HepG2 (cell line): ENCODE measurements around the gene PCSK2. TPM values are rescaled to one million over a fixed set of nuclear protein-coding genes. Genes with fewer than 3 reads are reported as not detected.

Experiments
- ATAC-seq: fragments of 200-7000 bp; cut with Tn5 transposase; 3 replicates; pipeline ENCODE4 v1.9.1; 2020; ENCODE audit warnings: mild to moderate bottlenecking, moderate library complexity
- BruUV-seq: library from RNA; stranded (reverse); fragments of 400-500 nt; replicated peaks from 2 replicates; lab custom pipeline; 2021; lab: Mats Ljungman, UMichigan
- CTCF ChIA-PET: fragments of 300-600 bp; formaldehyde crosslinking; extraction: SDS; loops from one replicate; lab custom pipeline; 2021; ENCODE audit warnings: low total read pairs, inconsistent platforms, low intra/inter-chr PET ratio; lab: Yijun Ruan, JAX
- POLR2A ChIA-PET: fragments of 350-600 bp; sonication (Branson Sonifier 250); formaldehyde crosslinking; loops from one replicate; lab custom pipeline; 2020; ENCODE audit warnings: antibody characterized with exemption, inconsistent platforms; lab: Yijun Ruan, JAX
- DNase-seq: peaks from one replicate; pipeline ENCODE4 v3.0.0-alpha.2; 2015; ENCODE audit warnings: low spot score
- FAIRE-seq: peaks from 3 replicates; lab custom pipeline; 2011; peaks lifted over from hg19 to GRCh38; lab: Jason Lieb, UNC
- H2AFZ ChIP-seq: one replicate; pipeline ENCODE4 v1.6.1; 2011; ENCODE audit warnings: low read length, inconsistent platforms
- H3K27ac ChIP-seq: fragments of 300-600 bp; 3 replicates; pipeline ENCODE4 v1.8.0; 2011; ENCODE audit warnings: mixed run types, mild to moderate bottlenecking, mixed read lengths, low read length, inconsistent platforms; ENCODE audit not compliant: insufficient read depth; ENCODE audit errors: extremely low read length
- H3K27me3 ChIP-seq, 2 experiments: fragments of 200-600 bp in 1 of 2; 2 replicates in 1 of 2; 3 replicates in 1 of 2; pipeline versions ENCODE4 v1.6.0 to v1.8.0; 2011; ENCODE audit warnings: low read length in 2 of 2, mild to moderate bottlenecking in 2 of 2, moderate library complexity in 2 of 2, inconsistent platforms in 1 of 2; ENCODE audit not compliant: insufficient read depth in 2 of 2, control insufficient read depth in 1 of 2
- H3K36me3 ChIP-seq, 2 experiments: fragments of 200-600 bp in 1 of 2; replicated peaks in 1 of 2; 2 replicates in 1 of 2; 3 replicates in 1 of 2; pipeline versions ENCODE4 v1.5.1 to v1.8.0; 2011; ENCODE audit warnings: low read length in 2 of 2, inconsistent platforms in 1 of 2; ENCODE audit not compliant: insufficient read depth in 2 of 2, control insufficient read depth in 1 of 2
- H3K4me1 ChIP-seq: 2 replicates; pipeline ENCODE4 v1.5.1; 2012; ENCODE audit warnings: low read length, inconsistent platforms; ENCODE audit not compliant: insufficient read depth
- H3K4me2 ChIP-seq: 2 replicates; pipeline ENCODE4 v1.6.0; 2011; ENCODE audit warnings: low read depth, low read length, inconsistent platforms
- H3K4me3 ChIP-seq, 3 experiments: fragments of 200-600 bp in 1 of 3; sonication (generic), shearing (Covaris generic) in 1 of 3; replicated peaks in 1 of 3; 2 replicates each; pipeline ENCODE4 v1.5.1; 2011 to 2016; ENCODE audit warnings: low read length in 3 of 3, inconsistent platforms in 2 of 3, low read depth in 2 of 3, mild to moderate bottlenecking in 2 of 3, control low read depth in 1 of 3, mixed read lengths in 1 of 3; ENCODE audit not compliant: insufficient read depth in 1 of 3
- H3K79me2 ChIP-seq: one replicate; pipeline ENCODE4 v1.6.1; 2011; ENCODE audit warnings: low read length, inconsistent platforms; ENCODE audit not compliant: insufficient read depth
- H3K9ac ChIP-seq: 2 replicates; pipeline ENCODE4 v1.6.0; 2011; ENCODE audit warnings: mild to moderate bottlenecking, low read depth, low read length, inconsistent platforms; ENCODE audit not compliant: insufficient read depth
- H3K9me3 ChIP-seq: 2 replicates; pipeline ENCODE4 v1.5.1; 2012; ENCODE audit warnings: mild to moderate bottlenecking, low read length
- H4K20me1 ChIP-seq: 2 replicates; pipeline ENCODE4 v1.6.0; 2011; ENCODE audit warnings: inconsistent platforms, mild to moderate bottlenecking, low read length, moderate library complexity; ENCODE audit not compliant: insufficient read depth
- ARHGAP35 ChIP-seq: sonication (generic); formaldehyde crosslinking; IDR thresholded peaks from 2 replicates; pipeline ENCODE4 v1.9.0; 2022; ENCODE audit warnings: mild to moderate bottlenecking, inconsistent platforms, moderate library complexity, missing genetic modification reagents, borderline replicate concordance
- FOXK2 ChIP-seq: fragments of 450-650 bp; IDR thresholded peaks from 2 replicates; pipeline ENCODE4 v1.6.1; 2016
- MEF2D ChIP-seq: sonication (generic); formaldehyde crosslinking; IDR thresholded peaks from 2 replicates; pipeline ENCODE4 v1.5.1; 2020; ENCODE audit warnings: mild to moderate bottlenecking, missing genetic modification reagents
- MTF1 ChIP-seq: sonication (generic); formaldehyde crosslinking; IDR thresholded peaks from 2 replicates; pipeline ENCODE4 v1.5.0; 2020; ENCODE audit warnings: missing genetic modification reagents
- MZF1 ChIP-seq: sonication (generic); formaldehyde crosslinking; IDR thresholded peaks from 2 replicates; pipeline ENCODE4 v1.8.1; 2023; ENCODE audit warnings: mild to moderate bottlenecking, missing genetic modification reagents, borderline replicate concordance
- SIX1 ChIP-seq: sonication (generic); formaldehyde crosslinking; IDR thresholded peaks from 2 replicates; pipeline ENCODE4 v1.4.0; 2020; ENCODE audit warnings: missing genetic modification reagents, borderline replicate concordance
- SYNCRIP ChIP-seq: fragments of 200-400 bp; formaldehyde crosslinking; IDR thresholded peaks from 2 replicates; pipeline ENCODE4 v1.6.1; 2018; ENCODE audit warnings: mild to moderate bottlenecking, low read depth, low read length; ENCODE audit not compliant: insufficient read depth
- XBP1 ChIP-seq: sonication (generic); formaldehyde crosslinking; IDR thresholded peaks from 2 replicates; pipeline ENCODE4 v1.5.0; 2020; ENCODE audit warnings: missing genetic modification reagents
- ZNF484 ChIP-seq: sonication (generic); formaldehyde crosslinking; IDR thresholded peaks from 2 replicates; pipeline ENCODE4 v1.5.1; 2020; ENCODE audit warnings: mild to moderate bottlenecking, low read depth, missing genetic modification reagents, borderline replicate concordance
- ZNF720 ChIP-seq: sonication (generic); formaldehyde crosslinking; IDR thresholded peaks from 2 replicates; pipeline ENCODE4 v1.4.0; 2020; ENCODE audit warnings: missing genetic modification reagents
- WGBS: methylation state at CpG from one replicate; pipeline ENCODE4 v1.1.6; 2017; ENCODE audit warnings: low lambda C conversion rate; 5-methylcytosine and 5-hydroxymethylcytosine counted together
- in situ Hi-C: cut with HindIII; loops from 2 replicates; pipeline ENCODE4 v1.10.0; 2017; ENCODE audit warnings: low pct_unique_long_range_greater_than_20kb; ENCODE audit not compliant: extremely low pct_ligation_motif_present
- intact Hi-C: fragments of 100-400 bp; cut with micrococcal nuclease; formaldehyde crosslinking; loops from one replicate; pipeline ENCODE4 v1.10.0; 2022; ENCODE audit not compliant: unreplicated experiment
- polyA plus RNA-seq, 8 experiments: library from polyadenylated mRNA; depleted of rRNA in 3 of 8; stranded (reverse) in 7 of 8; unstranded in 1 of 8; fragments of >200 nt; fragmentation: Illumina TruSeq in 4 of 8; extraction: Trizol in 4 of 8; gene quantifications; 2 replicates each; pipeline versions ENCODE4 v1.2.1 to v1.2.3, GENCODE V29; 2011 to 2016; ENCODE audit warnings: low read depth in 4 of 8, missing spikeins in 1 of 8, mixed read lengths in 1 of 8; ENCODE audit not compliant: insufficient read depth in 1 of 8
- total RNA-seq, 5 experiments: library from RNA; depleted of rRNA; stranded (reverse); fragments of >200 nt; fragmentation: Illumina TruSeq; extraction: Trizol; gene quantifications; 2 replicates each; pipeline ENCODE4 v1.2.3, GENCODE V29; 2016; ENCODE audit warnings: low read depth in 1 of 5
- TF ChIP-seq, protein P1 (sequence below): sonication (generic); formaldehyde crosslinking; IDR thresholded peaks from 2 replicates; pipeline ENCODE4 v1.4.0; 2020; ENCODE audit warnings: missing genetic modification reagents, borderline replicate concordance

PCSK2 gene
- total and polyA plus RNA-seq, 2 of the 13 experiments (the other 11 are each of a cell fraction or from before 2014, with no cell fraction given): not detected

GRCh38 chr20:17326096-17326495 lies 99.3 kb downstream of the PCSK2 start:
- Histone ChIP-seq H3K9me3 (no peaks in the 10 kb centered on the region), H3K9ac (no peak overlapping the region), H3K36me3 (no peaks in the 10 kb centered on the region), H4K20me1 (no peaks in the 10 kb centered on the region), H3K27ac (no peak overlapping the region), H3K4me3 (no peak overlapping the region), H3K79me2 (no peaks in the 10 kb centered on the region), H2AFZ (no peak overlapping the region), H3K27me3 (peaks cover 1 to 12% of the 10 kb centered on the region in 2 experiments; a peak in 2 of 5 replicates), H3K4me2 (no peak overlapping the region), H3K4me1 (no peaks in the 10 kb centered on the region)
- ATAC-seq (no peak), DNase-seq (no peak), FAIRE-seq (no peak)
- intact Hi-C loops (no loop called here), in situ Hi-C loops (no loop called here)
- no peak for TF ChIP-seq MTF1
- TF ChIP-seq SYNCRIP: no peak
- no peak for TF ChIP-seq ARHGAP35 (CRISPR knock-in tag)
- TF ChIP-seq, protein P1, sequence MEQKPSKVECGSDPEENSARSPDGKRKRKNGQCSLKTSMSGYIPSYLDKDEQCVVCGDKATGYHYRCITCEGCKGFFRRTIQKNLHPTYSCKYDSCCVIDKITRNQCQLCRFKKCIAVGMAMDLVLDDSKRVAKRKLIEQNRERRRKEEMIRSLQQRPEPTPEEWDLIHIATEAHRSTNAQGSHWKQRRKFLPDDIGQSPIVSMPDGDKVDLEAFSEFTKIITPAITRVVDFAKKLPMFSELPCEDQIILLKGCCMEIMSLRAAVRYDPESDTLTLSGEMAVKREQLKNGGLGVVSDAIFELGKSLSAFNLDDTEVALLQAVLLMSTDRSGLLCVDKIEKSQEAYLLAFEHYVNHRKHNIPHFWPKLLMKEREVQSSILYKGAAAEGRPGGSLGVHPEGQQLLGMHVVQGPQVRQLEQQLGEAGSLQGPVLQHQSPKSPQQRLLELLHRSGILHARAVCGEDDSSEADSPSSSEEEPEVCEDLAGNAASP (CRISPR knock-in tag): no peak
- TF ChIP-seq ZNF720 (CRISPR knock-in tag): no peak
- TF ChIP-seq FOXK2: no peak
- TF ChIP-seq MZF1 (CRISPR knock-in tag): no peak
- TF ChIP-seq SIX1 (CRISPR knock-in tag): no peak
- TF ChIP-seq MEF2D (CRISPR knock-in tag): no peak
- TF ChIP-seq XBP1 (CRISPR knock-in tag): no peak
- TF ChIP-seq ZNF484 (CRISPR knock-in tag): no peak
- ChIA-PET POLR2A (no interaction called here), CTCF (no interaction called here)
- BruUV-seq: no TSS peak
- WGBS: 23% methylated on average over 2 of the region's 2 CpGs
